MM.1S (cell line): ENCODE data around the gene RPF1.

Experiments used
- DNase-seq: peaks from one replicate; pipeline ENCODE4 v3.0.0-alpha.2; 2015
- H2AFZ ChIP-seq: fragments of 300-600 bp; sonication (generic); 2 replicates; pipeline ENCODE4 v1.6.0; 2016; ENCODE audit warnings: antibody characterized with exemption, low read length
- H3F3A ChIP-seq: fragments of 300-600 bp; sonication (generic); 2 replicates; pipeline ENCODE4 v1.6.1; 2016; ENCODE audit warnings: mild to moderate bottlenecking, antibody characterized with exemption, low read length, moderate library complexity, mixed read lengths; ENCODE audit not compliant: insufficient read depth
- H3K27ac ChIP-seq: fragments of 300-600 bp; sonication (generic); 2 replicates; pipeline ENCODE4 v1.5.1; 2016; ENCODE audit warnings: mild to moderate bottlenecking, low read length
- H3K27me3 ChIP-seq: fragments of 300-600 bp; sonication (generic); replicated peaks from 2 replicates; pipeline ENCODE4 v1.6.0; 2016; ENCODE audit warnings: low read length; ENCODE audit not compliant: insufficient read depth
- H3K36me3 ChIP-seq: fragments of 300-600 bp; sonication (generic); replicated peaks from 2 replicates; pipeline ENCODE4 v1.6.1; 2016; ENCODE audit warnings: mild to moderate bottlenecking, low read length, mixed read lengths; ENCODE audit not compliant: insufficient read depth
- H3K4me1 ChIP-seq: fragments of 300-600 bp; sonication (generic); 2 replicates; pipeline ENCODE4 v1.6.1; 2016; ENCODE audit warnings: low read length, mixed read lengths
- H3K4me2 ChIP-seq: fragments of 300-600 bp; sonication (generic); 2 replicates; pipeline ENCODE4 v1.6.0; 2016; ENCODE audit warnings: low read depth, low read length
- H3K4me3 ChIP-seq: fragments of 300-600 bp; sonication (generic); 2 replicates; pipeline ENCODE4 v1.5.1; 2016; ENCODE audit warnings: low read length, mixed read lengths
- H3K79me2 ChIP-seq: fragments of 300-600 bp; sonication (generic); 2 replicates; pipeline ENCODE4 v1.6.1; 2016; ENCODE audit warnings: mixed run types, low read length, mixed read lengths
- H3K9ac ChIP-seq: fragments of 300-600 bp; sonication (generic); 2 replicates; pipeline ENCODE4 v1.6.1; 2016; ENCODE audit warnings: low read length, mixed read lengths
- H3K9me2 ChIP-seq: fragments of 300-600 bp; sonication (generic); replicated peaks from 2 replicates; pipeline ENCODE4 v1.6.1; 2016; ENCODE audit warnings: mild to moderate bottlenecking, low read length, mixed read lengths; ENCODE audit not compliant: insufficient read depth
- H3K9me3 ChIP-seq: fragments of 300-600 bp; sonication (generic); replicated peaks from 2 replicates; pipeline ENCODE4 v1.6.1; 2016; ENCODE audit warnings: mild to moderate bottlenecking, low read length, mixed read lengths; ENCODE audit not compliant: insufficient read depth
- H4K20me1 ChIP-seq: fragments of 300-600 bp; sonication (generic); 2 replicates; pipeline ENCODE4 v1.6.1; 2016; ENCODE audit warnings: mild to moderate bottlenecking, low read length, moderate library complexity, mixed read lengths; ENCODE audit not compliant: insufficient read depth
- CTCF ChIP-seq: fragments of 300-600 bp; sonication (generic); IDR thresholded peaks from 2 replicates; pipeline ENCODE4 v1.5.1; 2016; ENCODE audit warnings: antibody characterized with exemption, low read length, mixed read lengths
- EZH2 ChIP-seq: fragments of 300-600 bp; sonication (generic); optimal IDR thresholded peaks from 2 replicates; pipeline ENCODE3; 2017; ENCODE audit warnings: low read depth, mild to moderate bottlenecking, antibody characterized with exemption, low read length, mixed read lengths
- EZH2phosphoT487 ChIP-seq: fragments of 300-600 bp; sonication (generic); IDR thresholded peaks from 2 replicates; pipeline ENCODE4 v1.6.1; 2018; ENCODE audit warnings: antibody characterized with exemption, low read length

RPF1 gene

GRCh38 chr1:84493747-84494146, 14.7 kb downstream of the RPF1 start:
- Histone ChIP-seq H3K4me2 (no peak overlapping the region), H3K9me3 (no peaks in the 10 kb centered on the region), H3F3A (no peaks in the 10 kb centered on the region), H3K9ac (no peak overlapping the region), H3K79me2 (no peaks in the 10 kb centered on the region; the same call in 1 of the 2 replicates), H3K9me2 (no peaks in the 10 kb centered on the region), H3K36me3 (no peaks in the 10 kb centered on the region; the same call in 1 of the 2 replicates), H3K27ac (no peak overlapping the region), H3K4me1 (no peaks in the 10 kb centered on the region), H3K27me3 (no peaks in the 10 kb centered on the region), H2AFZ (no peak overlapping the region), H3K4me3 (no peak overlapping the region), H4K20me1 (no peaks in the 10 kb centered on the region)
- no peak for DNase-seq
- TF ChIP-seq CTCF: no peak
- no peak for TF ChIP-seq EZH2
- TF ChIP-seq EZH2phosphoT487: no peak

GRCh38 chr1:84496498-84496897, 17.4 kb downstream of the RPF1 start:
- Histone ChIP-seq H3K36me3 (no peaks in the 10 kb centered on the region), H4K20me1 (no peaks in the 10 kb centered on the region), H3F3A (no peaks in the 10 kb centered on the region), H3K4me3 (no peak overlapping the region), H3K27ac (no peak overlapping the region), H3K79me2 (peaks cover 19% of the 10 kb centered on the region), H2AFZ (no peak overlapping the region), H3K9me3 (no peaks in the 10 kb centered on the region), H3K4me2 (no peak overlapping the region), H3K4me1 (no peaks in the 10 kb centered on the region), H3K9ac (no peak overlapping the region), H3K27me3 (no peaks in the 10 kb centered on the region), H3K9me2 (no peaks in the 10 kb centered on the region)
- TF ChIP-seq EZH2: no peak
- TF ChIP-seq EZH2phosphoT487: no peak
- TF ChIP-seq CTCF: no peak
- DNase-seq: no peak

- no peak overlapping the region for H3K4me2 ChIP-seq
- no peak overlapping the region for H2AFZ ChIP-seq
- H3K4me1 ChIP-seq: no peaks in the 10 kb centered on the region
- no peaks in the 10 kb centered on the region for H3K9me2 ChIP-seq
- no peaks in the 10 kb centered on the region for H3K27me3 ChIP-seq
- no peaks in the 10 kb centered on the region for H4K20me1 ChIP-seq
- DNase-seq: no peak
- no peak for TF ChIP-seq EZH2
- TF ChIP-seq EZH2phosphoT487: no peak
- TF ChIP-seq CTCF: no peak
- H3K27ac ChIP-seq: no peak overlapping the region
- no peaks in the 10 kb centered on the region for H3F3A ChIP-seq
- no peaks in the 10 kb centered on the region for H3K36me3 ChIP-seq
- H3K9me3 ChIP-seq: no peaks in the 10 kb centered on the region
- no peak overlapping the region for H3K4me3 ChIP-seq
- H3K79me2 ChIP-seq: peaks cover 32% of the 10 kb centered on the region
- H3K9ac ChIP-seq: no peak overlapping the region
These were observed 18.7 kb downstream of the RPF1 start for GRCh38 chr1:84497631-84498275.
